GM19324 (cell line): ENCODE data around the gene WNT8B.
A peak's percentile ranks its signal among the peaks of the same experiment; 100 is the strongest.

Experiments
- ATAC-seq: cut with Tn5 transposase; IDR thresholded peaks from one replicate; pipeline ENCODE4 v1.9.1; 2021; ENCODE audit warnings: mild to moderate bottlenecking, moderate library complexity; ENCODE audit not compliant: unreplicated experiment, low FRiP score

The WNT8B gene

GRCh38 chr10:100516847-100517246, 54.0 kb downstream of the WNT8B start:
- ATAC-seq = no peak

GRCh38 chr10:100518761-100519241, 56.0 kb downstream of the WNT8B start:
- no peak for ATAC-seq

GRCh38 chr10:100519311-100520051, 56.7 kb downstream of the WNT8B start, which contains the start of gene SEC31B:
Gene SEC31B (minus strand): TSS chr10:100519861. CDS start chr10:100516952, 2,909 bp downstream.
- no peak for ATAC-seq

- no peak for ATAC-seq
These were observed 58.0 kb downstream of the WNT8B start for GRCh38 chr10:100520811-100521210.

GRCh38 chr10:100522107-100522801, 59.4 kb downstream of the WNT8B start:
- ATAC-seq = no peak

GRCh38 chr10:100522945-100523344, 60.1 kb downstream of the WNT8B start:
- no peak for ATAC-seq

GRCh38 chr10:100524206-100524605, 61.4 kb downstream of the WNT8B start:
- ATAC-seq = no peak

GRCh38 chr10:100524638-100525037, 61.8 kb downstream of the WNT8B start:
- ATAC-seq = no peak

GRCh38 chr10:100528123-100528886, 65.5 kb downstream of the WNT8B start:
- ATAC-seq = no peak

- peak; percentile 13 for ATAC-seq
These were observed 66.2 kb downstream of the WNT8B start for GRCh38 chr10:100528921-100529474.

GRCh38 chr10:100529475-100530298, 66.9 kb downstream of the WNT8B start, which contains the start of gene NDUFB8:
Gene NDUFB8 (minus strand): TSS chr10:100529871. CDS start chr10:100529851, 20 bp downstream.
- ATAC-seq = peak; percentile 70

GRCh38 chr10:100531761-100532160, 69.0 kb downstream of the WNT8B start:
- no peak for ATAC-seq
